HEK293 (cell line): ENCODE results near the gene MATCAP1.

ENCODE experiments used
- CTCF ChIA-PET: fragments of 350-600 bp; formaldehyde crosslinking; extraction: SDS; loops from one replicate; lab custom pipeline; 2021; ENCODE audit warnings: antibody characterized with exemption; lab: Yijun Ruan, JAX
- POLR2A ChIA-PET: fragments of 300-600 bp; formaldehyde crosslinking; extraction: SDS; loops from one replicate; lab custom pipeline; 2020; ENCODE audit warnings: antibody characterized with exemption, inconsistent platforms; lab: Yijun Ruan, JAX
- H3K27ac ChIP-seq: fragments of 200-500 bp; sonication (Bioruptor generic); 2 replicates; pipeline ENCODE4 v1.5.1; 2014; ENCODE audit warnings: low read depth, low read length, control low read depth, inconsistent platforms; ENCODE audit errors: extremely low read depth
- H3K36me3 ChIP-seq, 2 experiments: fragments of 200-500 bp in 1 of 2; sonication (Bioruptor generic) in 1 of 2; 1 replicate in 1 of 2; 2 replicates in 1 of 2; pipeline ENCODE4 v1.5.1; 2014 to 2017; ENCODE audit warnings: inconsistent platforms in 2 of 2, low read length in 2 of 2; ENCODE audit not compliant: control insufficient read depth in 2 of 2, insufficient read depth in 1 of 2
- H3K4me1 ChIP-seq: fragments of 200-500 bp; sonication (Bioruptor generic); 2 replicates; pipeline ENCODE4 v1.5.1; 2014; ENCODE audit warnings: mild to moderate bottlenecking, low read length, inconsistent platforms; ENCODE audit not compliant: control insufficient read depth, insufficient read depth
- H3K4me3 ChIP-seq: 2 replicates; pipeline ENCODE4 v1.5.1; 2011; ENCODE audit warnings: low read depth, mild to moderate bottlenecking, control low read depth, low read length, moderate library complexity
- H3K9me3 ChIP-seq: fragments of 200-500 bp; sonication (Bioruptor generic); 2 replicates; pipeline ENCODE4 v1.5.1; 2014; ENCODE audit warnings: low read depth, low read length, inconsistent platforms; ENCODE audit not compliant: control insufficient read depth, insufficient read depth
- GLI2 ChIP-seq: fragments of 450-650 bp; formaldehyde crosslinking; IDR thresholded peaks from 2 replicates; pipeline ENCODE4; 2017; ENCODE audit warnings: missing biosample characterization, missing genetic modification characterization, low read depth, borderline replicate concordance
- KLF17 ChIP-seq: fragments of 450-650 bp; formaldehyde crosslinking; IDR thresholded peaks from 2 replicates; pipeline ENCODE4 v1.5.1; 2016; ENCODE audit warnings: missing biosample characterization, missing genetic modification characterization
- KLF7 ChIP-seq: fragments of 450-650 bp; formaldehyde crosslinking; IDR thresholded peaks from 2 replicates; pipeline ENCODE4 v1.5.1; 2016; ENCODE audit warnings: missing biosample characterization, missing genetic modification characterization, borderline replicate concordance
- OSR2 ChIP-seq: fragments of 450-650 bp; formaldehyde crosslinking; IDR thresholded peaks from 2 replicates; pipeline ENCODE4 v1.5.1; 2016; ENCODE audit warnings: missing biosample characterization, missing genetic modification characterization
- PATZ1 ChIP-seq: fragments of 450-650 bp; formaldehyde crosslinking; IDR thresholded peaks from 2 replicates; pipeline ENCODE4 v1.5.1; 2016; ENCODE audit warnings: missing biosample characterization, missing genetic modification characterization
- SALL2 ChIP-seq: fragments of 450-650 bp; formaldehyde crosslinking; IDR thresholded peaks from 2 replicates; pipeline ENCODE4 v1.5.0; 2017; ENCODE audit warnings: missing biosample characterization, mild to moderate bottlenecking, missing genetic modification characterization, borderline replicate concordance
- SP2 ChIP-seq: fragments of 450-650 bp; formaldehyde crosslinking; IDR thresholded peaks from 2 replicates; pipeline ENCODE4 v1.5.1; 2016; ENCODE audit warnings: missing biosample characterization, missing genetic modification characterization
- TSHZ1 ChIP-seq: fragments of 450-650 bp; formaldehyde crosslinking; IDR thresholded peaks from 2 replicates; pipeline ENCODE4 v1.5.1; 2016; ENCODE audit warnings: missing biosample characterization, missing genetic modification characterization, borderline replicate concordance
- YY1 ChIP-seq: fragments of 450-650 bp; formaldehyde crosslinking; IDR thresholded peaks from 2 replicates; pipeline ENCODE4 v1.5.1; 2018; ENCODE audit warnings: missing biosample characterization, missing genetic modification characterization
- ZBTB1 ChIP-seq: fragments of 450-650 bp; formaldehyde crosslinking; IDR thresholded peaks from 2 replicates; pipeline ENCODE4 v1.5.1; 2016; ENCODE audit warnings: missing biosample characterization, missing genetic modification characterization
- ZNF121 ChIP-seq: fragments of 450-650 bp; formaldehyde crosslinking; IDR thresholded peaks from 2 replicates; pipeline ENCODE4 v1.5.1; 2016; ENCODE audit warnings: missing biosample characterization, missing genetic modification characterization
- ZNF132 ChIP-seq: fragments of 450-650 bp; formaldehyde crosslinking; IDR thresholded peaks from 2 replicates; pipeline ENCODE4 v1.5.1; 2017; ENCODE audit warnings: missing biosample characterization, missing genetic modification characterization, borderline replicate concordance
- ZNF513 ChIP-seq: fragments of 450-650 bp; IDR thresholded peaks from 2 replicates; pipeline ENCODE4 v1.5.1; 2018; ENCODE audit warnings: missing biosample characterization, missing genetic modification characterization
- ZNF555 ChIP-seq: fragments of 450-650 bp; formaldehyde crosslinking; conservative IDR thresholded peaks from 2 replicates; pipeline ENCODE4 v1.5.1; 2017; ENCODE audit warnings: missing biosample characterization, mild to moderate bottlenecking, missing genetic modification characterization, inconsistent platforms
- ZNF571 ChIP-seq: fragments of 450-650 bp; formaldehyde crosslinking; IDR thresholded peaks from 2 replicates; pipeline ENCODE4 v1.5.0; 2017; ENCODE audit warnings: missing biosample characterization, missing genetic modification characterization
- ZNF600 ChIP-seq: fragments of 450-650 bp; formaldehyde crosslinking; IDR thresholded peaks from 2 replicates; pipeline ENCODE4 v1.5.1; 2016; ENCODE audit warnings: missing biosample characterization, missing genetic modification characterization
- ZNF660 ChIP-seq: fragments of 450-650 bp; IDR thresholded peaks from 2 replicates; pipeline ENCODE4 v1.5.1; 2018; ENCODE audit warnings: missing biosample characterization, mild to moderate bottlenecking, missing genetic modification characterization
- ZNF704 ChIP-seq: fragments of 450-650 bp; formaldehyde crosslinking; IDR thresholded peaks from 2 replicates; pipeline ENCODE4 v1.5.1; 2016; ENCODE audit warnings: missing biosample characterization, missing genetic modification characterization
- TF ChIP-seq, protein P1 (sequence below): fragments of 450-650 bp; formaldehyde crosslinking; IDR thresholded peaks from 2 replicates; pipeline ENCODE4 v1.5.1; 2016; ENCODE audit warnings: missing biosample characterization, missing genetic modification characterization

Gene MATCAP1

DNA sequence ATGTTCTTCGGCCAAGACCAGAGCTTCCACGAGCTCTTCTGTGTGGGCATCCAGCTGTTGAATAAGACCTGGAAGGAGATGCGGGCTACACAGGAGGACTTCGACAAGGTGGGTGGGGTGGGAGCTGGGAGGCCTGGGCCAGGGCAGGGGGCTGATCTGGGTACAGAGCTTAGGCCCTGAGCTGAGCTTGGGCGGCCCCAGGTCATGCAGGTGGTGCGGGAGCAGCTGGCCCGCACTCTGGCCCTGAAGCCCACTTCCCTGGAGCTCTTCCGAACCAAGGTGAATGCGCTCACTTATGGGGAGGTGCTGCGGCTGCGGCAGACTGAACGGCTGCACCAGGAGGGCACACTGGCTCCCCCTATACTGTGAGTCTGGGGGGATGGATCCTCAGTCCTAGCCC lies 18.7 kb upstream of the MATCAP1 start:
- ChIA-PET CTCF (no interaction called here), POLR2A (interaction anchor here (1.2 kb wide), 1 partner anchor 22 kb away, joined by 6 read pairs; no protein-coding TSS in a partner anchor)
- H3K36me3 ChIP-seq, result peaks cover 0 to 68% of the 10 kb centered on the region in 2 experiments; a peak in 1 of 3 replicates
- H3K4me3 ChIP-seq, result no peak overlapping the region
- no peaks in the 10 kb centered on the region for H3K9me3 ChIP-seq
- H3K27ac ChIP-seq, result no peak overlapping the region
- TF ChIP-seq ZNF132 (no peak), TSHZ1 (tag by site-specific recombination) (no peak), KLF17 (tag by site-specific recombination) (no peak), GLI2 (tag by site-specific recombination) (no peak), ZNF513 (tag by site-specific recombination) (no peak), SALL2 (tag by site-specific recombination) (no peak), KLF7 (tag by site-specific recombination) (no peak), PATZ1 (no peak), ZNF571 (tag by site-specific recombination) (no peak), ZNF660 (tag by site-specific recombination) (no peak), SP2 (tag by site-specific recombination) (no peak), ZNF555 (no peak), OSR2 (tag by site-specific recombination) (no peak), ZNF121 (tag by site-specific recombination) (no peak), YY1 (tag by site-specific recombination) (no peak), ZNF600 (tag by site-specific recombination) (no peak), ZNF704 (tag by site-specific recombination) (no peak), ZBTB1 (no peak)
- TF ChIP-seq, protein P1, sequence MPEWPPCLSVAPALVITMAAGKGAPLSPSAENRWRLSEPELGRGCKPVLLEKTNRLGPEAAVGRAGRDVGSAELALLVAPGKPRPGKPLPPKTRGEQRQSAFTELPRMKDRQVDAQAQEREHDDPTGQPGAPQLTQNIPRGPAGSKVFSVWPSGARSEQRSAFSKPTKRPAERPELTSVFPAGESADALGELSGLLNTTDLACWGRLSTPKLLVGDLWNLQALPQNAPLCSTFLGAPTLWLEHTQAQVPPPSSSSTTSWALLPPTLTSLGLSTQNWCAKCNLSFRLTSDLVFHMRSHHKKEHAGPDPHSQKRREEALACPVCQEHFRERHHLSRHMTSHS (tag by site-specific recombination), result no peak
- TF ChIP-seq, all 188 proteins: peak for 0
- H3K4me1 ChIP-seq, result no peaks in the 10 kb centered on the region
